ENCODE data around the gene SLC22A7.

Gene SLC22A7

DNA sequence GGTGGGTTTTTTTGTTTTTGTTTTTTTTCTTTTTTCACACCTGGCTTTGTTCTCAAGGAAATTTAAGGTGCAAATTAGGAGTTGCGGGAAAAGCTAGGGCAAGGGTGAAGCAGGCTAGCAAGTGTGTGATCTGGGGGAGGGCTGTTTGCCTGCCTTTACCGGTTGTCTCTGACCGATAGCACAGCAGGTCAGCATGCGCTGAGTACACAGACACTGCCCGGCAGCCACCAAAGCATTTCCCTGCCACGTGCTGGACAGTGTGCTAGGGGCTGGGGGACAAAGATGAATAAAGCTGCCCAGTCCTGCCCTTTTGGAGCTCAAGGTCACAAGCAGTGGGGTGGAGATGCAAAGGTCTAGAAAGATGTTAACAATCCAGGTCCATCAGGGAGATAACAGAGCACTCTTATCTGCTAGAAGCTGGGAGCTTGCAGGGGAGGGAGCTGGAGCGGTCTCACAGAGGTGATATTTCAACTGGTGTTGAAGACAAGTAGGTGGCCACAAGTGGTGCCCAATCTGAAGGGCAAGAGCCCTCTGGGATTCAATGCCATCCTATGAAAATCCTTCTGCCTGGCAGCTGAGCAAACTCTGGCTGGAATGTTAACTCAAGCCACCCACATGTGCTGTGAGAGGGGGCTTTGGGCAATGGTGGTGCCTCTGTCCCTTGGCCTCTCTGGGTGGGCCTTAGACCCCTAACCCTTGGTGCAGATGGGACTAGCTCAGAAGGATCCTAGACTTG is 30.3 kb upstream of the SLC22A7 start:
- no peak for DNase-seq

- no peak for DNase-seq
Measured at GRCh38 chr6:43268355-43268700, 29.7 kb upstream of the SLC22A7 start.

GRCh38 chr6:43268782-43269272 is 29.2 kb upstream of the SLC22A7 start:
- no peak for DNase-seq

GRCh38 chr6:43269273-43270007 is 28.6 kb upstream of the SLC22A7 start:
- DNase-seq: peak; percentile 42

GRCh38 chr6:43271103-43271815 is 26.8 kb upstream of the SLC22A7 start:
- no peak for DNase-seq

- DNase-seq: no peak
Measured at GRCh38 chr6:43271944-43272343, 26.1 kb upstream of the SLC22A7 start.

- DNase-seq: no peak
Measured at GRCh38 chr6:43273707-43274106, 24.4 kb upstream of the SLC22A7 start.

DNA sequence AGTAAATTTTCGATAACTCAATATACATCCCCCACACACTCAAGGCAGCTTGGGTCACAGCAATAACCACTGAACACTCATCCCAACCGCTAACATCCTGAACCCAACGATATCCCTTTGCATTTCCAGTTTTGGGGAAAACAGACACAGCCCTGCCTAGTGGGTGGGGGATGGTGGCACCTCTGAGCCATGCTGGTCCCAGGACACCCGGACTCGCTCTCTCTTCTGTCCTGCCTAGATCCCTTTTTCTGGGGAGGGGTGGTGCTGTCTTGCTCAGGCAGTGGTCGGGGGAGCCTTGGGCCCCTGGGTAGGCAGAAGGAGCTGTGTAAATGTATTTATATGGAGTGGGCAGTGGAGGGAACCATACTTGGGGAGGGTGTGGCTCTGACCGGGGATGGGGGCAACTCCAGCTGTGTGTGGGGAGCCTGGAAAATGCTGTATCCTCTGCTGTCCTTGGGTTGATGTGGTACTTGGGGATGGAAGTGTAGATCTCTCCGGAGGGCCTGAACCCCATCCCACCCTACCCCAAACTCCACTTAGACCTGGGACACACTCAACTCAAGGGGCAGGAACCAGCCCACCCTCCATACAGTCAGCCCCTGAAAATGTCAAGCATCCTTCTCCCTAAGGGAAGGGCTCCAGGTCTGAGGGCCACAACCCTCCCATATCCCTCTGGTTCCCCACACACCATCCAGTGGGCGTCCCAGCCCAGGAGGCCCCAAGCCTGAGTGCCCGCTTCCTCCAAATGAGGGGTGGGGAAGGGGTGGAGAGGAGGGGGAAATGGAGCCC is 23.7 kb upstream of the SLC22A7 start:
- no peak for DNase-seq

DNA sequence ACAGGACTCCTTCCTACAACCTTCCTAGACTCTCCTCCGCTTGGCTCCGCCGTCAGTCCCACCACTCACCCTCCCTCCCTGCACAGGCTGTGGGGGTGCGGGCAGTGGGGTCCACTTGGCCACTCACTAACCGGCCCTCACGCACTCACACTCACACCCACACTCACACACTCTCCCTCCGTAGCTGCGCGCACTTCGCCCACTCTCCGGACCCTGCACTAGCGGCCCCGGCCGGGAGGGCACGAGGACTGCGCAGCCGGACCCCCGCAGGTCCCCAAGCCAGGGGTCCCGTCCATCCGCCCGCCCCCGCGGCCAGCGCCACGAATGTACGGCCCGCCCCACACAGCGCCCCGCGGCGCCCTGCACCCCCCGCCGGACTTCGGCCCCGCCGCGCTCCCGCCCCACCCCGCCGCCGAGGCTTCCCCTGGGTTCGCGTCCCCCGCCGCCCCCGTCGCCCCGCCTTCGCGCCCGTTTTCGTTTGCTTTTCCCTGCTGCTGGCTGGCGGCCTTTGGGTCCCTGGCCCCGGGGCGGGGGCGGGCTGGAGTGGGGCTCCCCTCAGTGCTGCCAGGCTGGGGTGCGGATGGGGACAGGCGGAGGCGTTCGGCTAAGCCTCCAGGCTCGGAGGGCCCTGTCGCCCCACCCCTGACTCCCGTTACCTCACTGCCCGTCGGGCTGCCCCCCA is 23.0 kb upstream of the SLC22A7 start:
- DNase-seq: peak; percentile 56

- peak; percentile 65 for DNase-seq
Measured at GRCh38 chr6:43275801-43276576, 22.1 kb upstream of the SLC22A7 start.

DNA sequence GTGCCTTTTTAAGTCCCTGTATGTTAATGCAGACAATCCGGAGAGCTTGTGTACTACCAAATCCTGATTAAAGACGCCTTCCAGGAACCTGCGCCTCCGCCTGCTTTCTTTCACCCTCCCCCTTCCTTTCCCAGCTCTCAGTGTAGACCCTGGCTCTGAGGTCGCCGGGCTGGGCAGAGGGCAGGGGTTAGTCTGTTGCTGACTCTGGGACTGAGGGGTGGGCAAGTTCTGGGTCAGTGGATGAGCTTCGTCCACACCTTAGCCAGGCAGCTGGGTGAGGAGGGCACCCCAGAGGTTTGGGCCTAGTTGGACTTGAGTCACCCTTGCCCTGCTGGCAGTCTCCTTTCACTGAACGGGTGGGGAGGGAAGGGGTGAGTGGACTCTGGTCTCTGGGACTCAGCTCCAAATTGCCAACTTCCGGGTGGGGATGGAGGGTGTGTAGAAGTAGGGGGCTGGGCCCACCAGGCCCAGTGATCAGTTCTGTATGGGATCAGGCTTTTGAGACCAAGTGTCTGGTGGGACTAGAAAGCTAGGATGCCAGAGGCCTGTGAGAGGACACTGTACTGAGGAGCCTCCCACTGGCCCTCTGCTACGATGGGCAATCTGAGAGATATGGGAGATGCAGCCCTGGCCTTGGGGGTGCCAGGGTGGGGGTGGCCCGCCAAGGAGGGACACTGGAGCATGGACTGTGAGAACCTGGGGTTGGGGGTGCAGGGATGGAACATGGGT is 21.3 kb upstream of the SLC22A7 start:
- no peak for DNase-seq

DNA sequence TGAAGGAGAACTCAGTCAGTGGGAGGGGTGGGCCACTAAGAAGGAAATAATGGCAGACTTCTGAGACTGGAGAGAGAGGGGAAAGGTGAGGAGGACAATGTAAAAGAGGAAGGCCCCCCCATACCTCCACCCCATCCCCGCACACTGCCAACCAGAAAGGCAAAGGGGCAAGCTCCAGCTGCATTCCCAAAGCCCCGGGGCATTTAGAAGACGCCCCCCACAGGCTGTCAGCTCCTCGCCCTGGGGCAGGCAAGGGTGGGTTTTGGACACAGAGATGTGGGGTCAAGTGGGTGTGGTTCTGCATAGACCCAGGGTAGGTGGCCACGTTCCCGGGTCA is 20.8 kb upstream of the SLC22A7 start:
- DNase-seq: no peak

- peak; percentile 33 for DNase-seq
Measured at GRCh38 chr6:43277643-43278523, 20.2 kb upstream of the SLC22A7 start.

DNA sequence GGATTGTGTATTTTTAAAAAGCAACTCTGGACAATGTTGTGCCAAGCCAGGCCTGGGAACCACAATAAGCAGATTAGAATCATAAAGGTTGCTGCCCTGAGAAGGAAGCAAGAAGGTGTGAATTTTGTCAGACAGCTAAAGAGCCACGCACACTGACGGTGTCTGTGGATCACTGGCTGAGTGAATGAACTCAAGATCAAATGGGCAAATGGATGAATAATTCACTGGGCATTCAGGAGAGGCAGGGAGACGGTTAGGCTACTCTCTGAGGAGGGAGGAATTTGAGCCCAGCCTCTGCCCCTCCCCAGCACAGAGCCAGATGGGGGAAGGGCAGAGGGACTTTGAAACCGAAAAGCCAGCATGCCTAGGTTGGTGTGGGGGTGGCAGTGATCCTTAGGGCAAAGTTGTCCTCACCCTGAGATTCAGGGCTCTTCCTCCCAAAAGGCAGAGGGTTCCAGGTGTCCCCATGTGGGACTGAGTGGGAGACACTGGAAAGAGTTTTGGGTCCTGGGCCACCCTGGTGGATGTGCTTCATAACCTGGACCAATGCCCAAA is 19.5 kb upstream of the SLC22A7 start:
- DNase-seq: peak; percentile 10

GRCh38 chr6:43280234-43280633 is 17.8 kb upstream of the SLC22A7 start:
- DNase-seq: no peak

GRCh38 chr6:43282060-43282459 is 16.0 kb upstream of the SLC22A7 start:
- DNase-seq: no peak

DNA sequence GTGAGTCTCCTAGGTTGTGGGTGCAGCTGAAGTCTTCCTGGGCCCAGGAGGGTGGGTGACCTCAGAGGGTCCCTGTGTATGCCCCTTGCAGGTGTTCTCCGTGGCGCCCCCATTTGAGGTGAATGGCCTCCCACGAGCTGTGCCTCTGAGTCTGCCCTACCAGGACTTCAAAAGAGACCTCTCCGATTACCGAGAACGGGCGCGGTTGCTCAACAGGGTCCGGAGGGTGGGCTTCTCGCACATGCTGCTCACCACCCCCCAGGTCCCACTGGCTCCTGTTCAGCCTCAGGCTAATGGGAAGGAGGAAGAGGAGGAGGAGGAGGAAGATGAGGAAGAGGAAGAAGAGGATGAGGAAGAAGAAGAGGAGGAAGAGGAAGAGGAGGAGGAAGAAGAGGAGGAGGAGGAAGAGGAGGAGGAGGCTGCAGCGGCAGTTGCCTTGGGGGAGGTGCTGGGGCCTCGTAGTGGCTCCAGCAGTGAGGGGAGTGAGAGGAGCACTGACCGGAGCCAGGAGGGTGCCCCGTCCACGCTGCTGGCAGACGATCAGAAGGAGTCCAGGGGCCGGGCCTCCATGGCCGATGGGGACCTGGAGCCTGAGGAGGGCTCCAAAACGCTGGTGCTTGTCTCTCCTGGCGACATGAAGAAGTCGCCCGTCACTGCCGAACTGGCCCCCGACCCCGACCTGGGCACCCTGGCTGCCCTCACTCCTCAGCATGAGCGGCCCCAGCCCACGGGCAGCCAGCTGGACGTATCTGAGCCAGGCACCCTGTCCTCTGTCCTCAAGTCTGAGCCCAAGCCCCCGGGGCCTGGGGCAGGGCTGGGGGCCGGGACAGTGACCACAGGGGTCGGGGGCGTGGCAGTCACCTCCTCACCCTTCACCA is 15.2 kb upstream of the SLC22A7 start:
- DNase-seq: no peak

GRCh38 chr6:43283514-43283901 is 14.6 kb upstream of the SLC22A7 start:
- no peak for DNase-seq

- DNase-seq: no peak
Measured at GRCh38 chr6:43283905-43284304, 14.2 kb upstream of the SLC22A7 start.

All from eye (tissue), 1 donor.